Neural cell (in vitro differentiated cells): ENCODE results near the gene EEF1AKMT3. TPM values are rescaled to one million over a fixed set of nuclear protein-coding genes. Genes with fewer than 3 reads are reported as not detected.

Experiments used
- H2AFZ ChIP-seq: fragments of 200-600, 300-800 bp; sonication (generic), shearing (Covaris generic); 2 replicates; pipeline ENCODE4 v1.6.0; 2014; ENCODE audit warnings: low read depth, mild to moderate bottlenecking, antibody characterized with exemption, low read length, moderate library complexity
- H3F3A ChIP-seq: fragments of 200-600 bp; shearing (Covaris generic); 2 replicates; pipeline ENCODE4 v1.6.1; 2016; ENCODE audit warnings: mild to moderate bottlenecking, moderate library complexity, mixed read lengths, antibody characterized with exemption, low read length; ENCODE audit not compliant: insufficient read depth, poor library complexity, severe bottlenecking
- H3K27ac ChIP-seq: fragments of 200-600, 300-800 bp; sonication (generic), shearing (Covaris generic); 2 replicates; pipeline ENCODE4 v1.5.1; 2014; ENCODE audit warnings: mild to moderate bottlenecking, low read length, moderate library complexity
- H3K27me3 ChIP-seq: fragments of 300-800, 200-600 bp; sonication (generic), shearing (Covaris generic); 2 replicates; pipeline ENCODE4 v1.6.0; 2014; ENCODE audit warnings: mild to moderate bottlenecking, low read depth, low read length, moderate library complexity; ENCODE audit not compliant: insufficient read depth
- H3K36me3 ChIP-seq: fragments of 300-800, 200-600 bp; sonication (generic), shearing (Covaris generic); 2 replicates; pipeline ENCODE4 v1.5.1; 2014; ENCODE audit warnings: mild to moderate bottlenecking, antibody characterized with exemption, low read length, moderate library complexity; ENCODE audit not compliant: insufficient read depth
- H3K4me2 ChIP-seq: fragments of 300-800, 200-600 bp; sonication (generic), shearing (Covaris generic); 2 replicates; pipeline ENCODE4 v1.6.0; 2014; ENCODE audit warnings: mild to moderate bottlenecking, low read length
- H3K4me3 ChIP-seq: fragments of 300-800, 200-600 bp; sonication (generic), shearing (Covaris generic); 2 replicates; pipeline ENCODE4 v1.5.1; 2014; ENCODE audit warnings: mild to moderate bottlenecking, low read length, moderate library complexity
- H3K79me2 ChIP-seq: fragments of 200-600 bp; shearing (Covaris generic); replicated peaks from 2 replicates; pipeline ENCODE4 v1.6.0; 2014; ENCODE audit warnings: mild to moderate bottlenecking, low read length, moderate library complexity; ENCODE audit not compliant: insufficient read depth
- H3K9ac ChIP-seq: fragments of 300-800, 200-600 bp; sonication (generic), shearing (Covaris generic); 2 replicates; pipeline ENCODE4 v1.6.1; 2016; ENCODE audit warnings: mild to moderate bottlenecking, low read length, mixed read lengths
- H3K9me2 ChIP-seq: fragments of 200-600 bp; shearing (Covaris generic); 2 replicates; pipeline ENCODE4 v1.6.1; 2016; ENCODE audit warnings: mild to moderate bottlenecking, low read length, mixed read lengths; ENCODE audit not compliant: insufficient read depth
- H3K9me3 ChIP-seq: fragments of 200-600, 300-800 bp; sonication (generic), shearing (Covaris generic); 2 replicates; pipeline ENCODE4 v1.6.1; 2016; ENCODE audit warnings: mild to moderate bottlenecking, mixed run types, low read length, moderate library complexity, mixed read lengths
- H4K20me1 ChIP-seq: fragments of 200-600 bp; shearing (Covaris generic); 2 replicates; pipeline ENCODE4 v1.6.1; 2016; ENCODE audit warnings: mild to moderate bottlenecking, mixed run types; ENCODE audit not compliant: insufficient read depth
- CTCF ChIP-seq: fragments of 450-650 bp; IDR thresholded peaks from 2 replicates; pipeline ENCODE4 v1.5.1; 2014; ENCODE audit warnings: antibody characterized with exemption, mild to moderate bottlenecking, moderate library complexity; ENCODE audit not compliant: poor library complexity, severe bottlenecking
- EP300 ChIP-seq: fragments of 450-650 bp; conservative IDR thresholded peaks from 2 replicates; pipeline ENCODE4 v1.6.1; 2014; ENCODE audit warnings: antibody characterized with exemption, mild to moderate bottlenecking, moderate library complexity; ENCODE audit not compliant: poor library complexity, severe bottlenecking
- EZH2 ChIP-seq: fragments of 200-600, 300-800 bp; shearing (Covaris generic), sonication (generic); IDR thresholded peaks from 2 replicates; pipeline ENCODE4 v1.6.1; 2014; ENCODE audit warnings: antibody characterized with exemption, low read length, borderline replicate concordance, mild to moderate bottlenecking; ENCODE audit not compliant: insufficient read depth, poor library complexity, severe bottlenecking
- MXI1 ChIP-seq: fragments of 450-650 bp; conservative IDR thresholded peaks from 2 replicates; pipeline ENCODE4 v1.6.1; 2014; ENCODE audit warnings: antibody characterized with exemption, mild to moderate bottlenecking; ENCODE audit not compliant: poor library complexity, severe bottlenecking
- POLR2AphosphoS5 ChIP-seq: IDR thresholded peaks from 2 replicates; pipeline ENCODE4 v1.6.1; 2012
- RAD21 ChIP-seq: fragments of 450-650 bp; conservative IDR thresholded peaks from 2 replicates; pipeline ENCODE4 v1.6.1; 2014; ENCODE audit warnings: antibody characterized with exemption, mild to moderate bottlenecking, moderate library complexity
- REST ChIP-seq: IDR thresholded peaks from 2 replicates; pipeline ENCODE4 v1.6.1; 2012; ENCODE audit warnings: borderline replicate concordance
- SMC3 ChIP-seq: fragments of 450-650 bp; conservative IDR thresholded peaks from 2 replicates; pipeline ENCODE4 v1.6.1; 2014; ENCODE audit warnings: antibody characterized with exemption, mild to moderate bottlenecking, moderate library complexity; ENCODE audit not compliant: poor library complexity
- TAF1 ChIP-seq: IDR thresholded peaks from 2 replicates; pipeline ENCODE4 v1.6.1; 2012; ENCODE audit warnings: low read depth
- polyA plus RNA-seq: library from polyadenylated mRNA; depleted of rRNA; stranded (reverse); fragments of >200 nt; gene quantifications from 2 replicates; pipeline ENCODE4 v1.2.3, GENCODE V29; 2014

EEF1AKMT3 gene
- polyA plus RNA-seq, 1 donor from 2014 or later = 1.6 TPM

GRCh38 chr12:57807285-57807684 is 34.9 kb downstream of the EEF1AKMT3 start:
- Histone ChIP-seq H3K4me3 (no peak overlapping the region), H3K4me2 (no peak overlapping the region), H4K20me1 (no peaks in the 10 kb centered on the region), H3K9ac (no peak overlapping the region), H3K9me2 (no peaks in the 10 kb centered on the region), H3K36me3 (no peaks in the 10 kb centered on the region), H3K27ac (no peak overlapping the region), H3F3A (no peaks in the 10 kb centered on the region), H3K79me2 (no peaks in the 10 kb centered on the region), H2AFZ (no peak overlapping the region), H3K9me3 (no peaks in the 10 kb centered on the region), H3K27me3 (no peaks in the 10 kb centered on the region)
- TF ChIP-seq POLR2AphosphoS5 (no peak), CTCF (no peak), EP300 (no peak), EZH2 (no peak)

GRCh38 chr12:57808351-57808750 is 35.9 kb downstream of the EEF1AKMT3 start:
- TF ChIP-seq TAF1 (no peak), EP300 (no peak), CTCF (no peak), POLR2AphosphoS5 (no peak), REST (no peak), RAD21 (no peak), EZH2 (no peak), MXI1 (no peak), SMC3 (no peak)
- Histone ChIP-seq H3F3A (no peaks in the 10 kb centered on the region), H3K9me3 (no peaks in the 10 kb centered on the region), H3K27ac (no peak overlapping the region), H3K36me3 (no peaks in the 10 kb centered on the region), H3K27me3 (no peaks in the 10 kb centered on the region), H3K9ac (no peak overlapping the region), H2AFZ (no peak overlapping the region), H3K79me2 (no peaks in the 10 kb centered on the region), H3K9me2 (no peaks in the 10 kb centered on the region), H4K20me1 (no peaks in the 10 kb centered on the region), H3K4me3 (no peak overlapping the region), H3K4me2 (no peak overlapping the region)
